Omental fat pad (tissue), 4 donors: ENCODE data around the gene KCTD20. TPM values are rescaled to one million over a fixed set of nuclear protein-coding genes. Genes with fewer than 3 reads are reported as not detected.
"Not testable (repeated sequence)": the region's sequence is repeated elsewhere in the genome, so short reads cannot be mapped to it uniquely, and the experiment has no call there.

Source experiments
- ATAC-seq: fragments of 150-250 bp; one replicate; pipeline ENCODE4 v1.9.1; 2016; ENCODE audit warnings: mild to moderate bottlenecking, moderate library complexity; ENCODE audit not compliant: low FRiP score
- DNase-seq: peaks from one replicate; pipeline ENCODE4 v3.0.0-alpha.2; 2019; ENCODE audit warnings: low spot score
- total RNA-seq, 4 donors: library from RNA; depleted of rRNA; stranded (reverse); fragments of >200 nt; gene quantifications; one replicate each; pipeline ENCODE4 v1.1.0, GENCODE V29; 2016
- TF ChIP-seq, protein P1 (sequence below), 3 donors: fragments of 450-650 bp; IDR thresholded peaks; one replicate each; pipeline ENCODE4 v1.5.1; 2016 to 2017; ENCODE audit warnings: antibody characterized with exemption in 3 of 3, mild to moderate bottlenecking in 3 of 3, moderate library complexity in 2 of 3

The KCTD20 gene
- total RNA-seq, 4 donors from 2014 or later, result 80.9 to 117 (median 89.4) TPM

- ATAC-seq (no peak), DNase-seq (no peak)
- TF ChIP-seq, protein P1, sequence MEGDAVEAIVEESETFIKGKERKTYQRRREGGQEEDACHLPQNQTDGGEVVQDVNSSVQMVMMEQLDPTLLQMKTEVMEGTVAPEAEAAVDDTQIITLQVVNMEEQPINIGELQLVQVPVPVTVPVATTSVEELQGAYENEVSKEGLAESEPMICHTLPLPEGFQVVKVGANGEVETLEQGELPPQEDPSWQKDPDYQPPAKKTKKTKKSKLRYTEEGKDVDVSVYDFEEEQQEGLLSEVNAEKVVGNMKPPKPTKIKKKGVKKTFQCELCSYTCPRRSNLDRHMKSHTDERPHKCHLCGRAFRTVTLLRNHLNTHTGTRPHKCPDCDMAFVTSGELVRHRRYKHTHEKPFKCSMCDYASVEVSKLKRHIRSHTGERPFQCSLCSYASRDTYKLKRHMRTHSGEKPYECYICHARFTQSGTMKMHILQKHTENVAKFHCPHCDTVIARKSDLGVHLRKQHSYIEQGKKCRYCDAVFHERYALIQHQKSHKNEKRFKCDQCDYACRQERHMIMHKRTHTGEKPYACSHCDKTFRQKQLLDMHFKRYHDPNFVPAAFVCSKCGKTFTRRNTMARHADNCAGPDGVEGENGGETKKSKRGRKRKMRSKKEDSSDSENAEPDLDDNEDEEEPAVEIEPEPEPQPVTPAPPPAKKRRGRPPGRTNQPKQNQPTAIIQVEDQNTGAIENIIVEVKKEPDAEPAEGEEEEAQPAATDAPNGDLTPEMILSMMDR (IDR thresholded peaks at IDR 0.05), result no peak
Observed at GRCh38 chr6:36463676-36464075, 20.9 kb downstream of the KCTD20 start.

GRCh38 chr6:36464233-36464632 is 21.4 kb downstream of the KCTD20 start:
- ATAC-seq (no peak), DNase-seq (no peak)
- TF ChIP-seq, protein P1 (IDR thresholded peaks at IDR 0.05), result no peak

DNA sequence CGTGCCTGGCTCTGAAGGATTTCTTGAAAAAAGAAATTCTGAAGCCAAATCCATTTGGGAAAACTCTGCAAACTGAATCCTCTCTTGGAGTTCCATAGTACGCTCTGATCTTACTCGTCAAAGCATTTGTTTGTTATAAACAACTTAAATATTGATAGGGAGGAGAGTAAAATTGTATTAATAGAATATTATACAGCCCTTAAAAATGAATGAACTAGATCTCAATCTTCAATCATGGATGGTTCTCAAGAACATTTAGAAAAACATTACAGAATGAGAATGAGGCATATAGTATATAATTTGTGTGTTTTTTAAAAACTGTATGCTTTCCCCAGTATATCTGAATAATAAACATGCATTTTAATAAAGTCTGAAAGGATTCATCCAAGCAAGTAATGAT is 24.8 kb downstream of the KCTD20 start:
- TF ChIP-seq, protein P1 (IDR thresholded peaks at IDR 0.05), result no peak
- ATAC-seq (no peak), DNase-seq (no peak)

GRCh38 chr6:36469148-36469661 is 26.4 kb downstream of the KCTD20 start:
- TF ChIP-seq, protein P1 (IDR thresholded peaks at IDR 0.05), result no peak
- DNase-seq (no peak), ATAC-seq (no peak)

- TF ChIP-seq, protein P1 (IDR thresholded peaks at IDR 0.05), result no peak
- DNase-seq (no peak), ATAC-seq (no peak)
Observed at GRCh38 chr6:36469946-36470345, 27.1 kb downstream of the KCTD20 start.

GRCh38 chr6:36478051-36478526 is 35.3 kb downstream of the KCTD20 start:
- DNase-seq (no peak), ATAC-seq (no peak)
- TF ChIP-seq, protein P1 (IDR thresholded peaks at IDR 0.05), result no peak

DNA sequence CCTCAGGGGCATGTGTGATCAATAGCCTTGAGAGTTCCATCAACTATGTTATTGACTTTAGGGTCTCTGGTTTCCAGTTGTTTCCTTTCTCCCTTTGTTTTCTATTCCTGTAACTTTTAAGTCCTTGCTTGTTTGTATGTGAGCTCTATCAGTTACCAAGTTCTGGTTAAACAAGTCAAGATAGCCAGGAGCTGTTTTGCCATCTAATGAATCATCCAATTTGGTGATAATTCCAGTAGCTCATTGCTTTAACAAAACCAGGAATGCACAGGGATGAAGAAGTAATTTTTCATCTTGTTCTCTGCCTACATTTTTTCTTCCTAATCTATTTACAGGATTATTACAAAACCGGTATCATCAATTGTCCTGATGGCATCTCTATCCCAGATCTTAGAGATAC is 36.5 kb downstream of the KCTD20 start:
- TF ChIP-seq, protein P1 (IDR thresholded peaks at IDR 0.05), result no peak

GRCh38 chr6:36483326-36483725 is 40.5 kb downstream of the KCTD20 start:
- DNase-seq, ATAC-seq: not testable (repeated sequence)

More for the DNA sequence above, 36.5 kb downstream of the KCTD20 start:
- ATAC-seq (no peak), DNase-seq (no peak)
